Measurements from ENCODE around the gene AP3B1.

- TF ChIP-seq CTCF (conservative IDR thresholded peaks at IDR 0.05; ENCODE audit: low read depth, low read length): no peak
- no peak for TF ChIP-seq EZH2 (IDR thresholded peaks at IDR 0.05; ENCODE audit: borderline replicate concordance, low read depth, low read length, poor library complexity, severe bottlenecking)
Observed at GRCh38 chr5:78335976-78336375, 41.5 kb upstream of the AP3B1 start.
